GM12878 (cell line): ENCODE results near the gene ANKMY1. TPM values are rescaled to one million over a fixed set of nuclear protein-coding genes. Genes with fewer than 3 reads are reported as not detected.

ENCODE experiments used
- ATAC-seq: fragments of 200-7000 bp; cut with Tn5 transposase; 3 replicates; pipeline ENCODE4 v1.9.1; 2020; ENCODE audit warnings: mild to moderate bottlenecking, moderate library complexity
- BruUV-seq: library from RNA; stranded (reverse); fragments of 400-500 nt; replicated peaks from 2 replicates; lab custom pipeline; 2021; lab: Mats Ljungman, UMichigan
- CTCF ChIA-PET: fragments of 300-600 bp; sonication (Branson Sonifier 250); formaldehyde crosslinking; extraction: SDS; loops from one replicate; lab custom pipeline; 2021; ENCODE audit warnings: inconsistent platforms; lab: Yijun Ruan, JAX
- POLR2A ChIA-PET: fragments of 350-600 bp; formaldehyde crosslinking; extraction: SDS; loops from one replicate; lab custom pipeline; 2021; ENCODE audit warnings: inconsistent platforms; lab: Charles Lee
- RAD21 ChIA-PET: fragments of 300-600 bp; sonication (Branson Sonifier 250); formaldehyde crosslinking; loops from one replicate; lab custom pipeline; 2023; ENCODE audit warnings: antibody characterized with exemption; ENCODE audit not compliant: unreplicated experiment; lab: Charles Lee
- SMC1A ChIA-PET: fragments of 300-600 bp; sonication (Branson Sonifier 250); formaldehyde crosslinking; loops from one replicate; lab custom pipeline; 2023; ENCODE audit not compliant: unreplicated experiment, uncharacterized antibody; lab: Charles Lee
- DNase-seq: peaks from one replicate; pipeline ENCODE4 v3.0.0-alpha.2; 2011; ENCODE audit warnings: low read depth, low spot score
- FAIRE-seq: peaks from 3 replicates; lab custom pipeline; 2011; peaks lifted over from hg19 to GRCh38; lab: Jason Lieb, UNC
- H2AFZ ChIP-seq: 2 replicates; pipeline ENCODE4 v1.6.0; 2011; ENCODE audit warnings: low read depth, low read length, control low read depth; ENCODE audit not compliant: control insufficient read depth
- H3K27ac ChIP-seq: 2 replicates; pipeline ENCODE4 v1.5.1; 2011; ENCODE audit warnings: control low read depth; ENCODE audit not compliant: control insufficient read depth, insufficient read depth
- H3K27me3 ChIP-seq, 2 experiments: replicated peaks in 1 of 2; 2 replicates each; pipeline versions ENCODE4 v1.6.0 to v1.6.1; 2011; ENCODE audit warnings: low read length in 1 of 2; ENCODE audit not compliant: control insufficient read depth in 2 of 2, insufficient read depth in 2 of 2
- H3K36me3 ChIP-seq, 2 experiments: 2 replicates each; pipeline ENCODE4 v1.5.1; 2011; ENCODE audit warnings: low read length in 1 of 2; ENCODE audit not compliant: control insufficient read depth in 2 of 2, insufficient read depth in 2 of 2
- H3K4me1 ChIP-seq: 2 replicates; pipeline ENCODE4 v1.6.1; 2011; ENCODE audit warnings: mild to moderate bottlenecking, low read length, moderate library complexity, mixed read lengths; ENCODE audit not compliant: control insufficient read depth, insufficient read depth
- H3K4me2 ChIP-seq: 2 replicates; pipeline ENCODE4 v1.6.0; 2011; ENCODE audit warnings: control low read depth; ENCODE audit not compliant: control insufficient read depth, insufficient read depth
- H3K4me3 ChIP-seq: fragments of 200-600 bp; sonication (generic); 2 replicates; pipeline ENCODE4 v1.5.1; 2016
- H3K79me2 ChIP-seq: 2 replicates; pipeline ENCODE4 v1.6.0; 2011; ENCODE audit warnings: low read length; ENCODE audit not compliant: control insufficient read depth, insufficient read depth
- H3K9ac ChIP-seq: 2 replicates; pipeline ENCODE4 v1.8.0; 2011; ENCODE audit warnings: low read length, control low read depth, mixed read lengths; ENCODE audit not compliant: control insufficient read depth, insufficient read depth
- H3K9me3 ChIP-seq: replicated peaks from 3 replicates; pipeline ENCODE4 v1.5.1; 2011; ENCODE audit warnings: mild to moderate bottlenecking, low read length; ENCODE audit not compliant: control insufficient read depth, insufficient read depth
- H4K20me1 ChIP-seq: 2 replicates; pipeline ENCODE4 v1.6.0; 2011; ENCODE audit not compliant: control insufficient read depth, insufficient read depth
- ATF3 ChIP-seq: IDR thresholded peaks from 2 replicates; pipeline ENCODE4 v1.6.1; 2011; ENCODE audit warnings: low read depth, mild to moderate bottlenecking, low read length, moderate library complexity, borderline replicate concordance; ENCODE audit errors: extremely low read depth
- BMI1 ChIP-seq: fragments of 450-650 bp; IDR thresholded peaks from 2 replicates; pipeline ENCODE4 v1.6.1; 2016; ENCODE audit warnings: mild to moderate bottlenecking, moderate library complexity, borderline replicate concordance
- CEBPZ ChIP-seq: fragments of 150-350 bp; IDR thresholded peaks from 2 replicates; pipeline ENCODE4 v1.6.1; 2016; ENCODE audit warnings: low read depth, low read length
- CREB1 ChIP-seq: IDR thresholded peaks from 2 replicates; pipeline ENCODE4 v1.6.1; 2012; ENCODE audit warnings: low read depth, mild to moderate bottlenecking, inconsistent platforms
- EED ChIP-seq: sonication (generic); IDR thresholded peaks from 2 replicates; pipeline ENCODE4 v1.6.1; 2016; ENCODE audit warnings: antibody characterized with exemption, low read depth
- IKZF1 ChIP-seq: fragments of 450-650 bp; conservative IDR thresholded peaks from 2 replicates; pipeline ENCODE4 v1.6.1; 2017; ENCODE audit warnings: antibody characterized with exemption, mild to moderate bottlenecking
- IKZF2 ChIP-seq, 2 experiments: fragments of 450-650 bp; IDR thresholded peaks; 2 replicates each; pipeline ENCODE4 v1.6.1; 2017; ENCODE audit warnings: mild to moderate bottlenecking in 2 of 2, moderate library complexity in 2 of 2
- KAT2A ChIP-seq: conservative IDR thresholded peaks from 2 replicates; pipeline ENCODE4 v1.6.1; 2011; ENCODE audit warnings: low read depth, low read length; ENCODE audit not compliant: control insufficient read depth
- LARP7 ChIP-seq: fragments of 450-650 bp; IDR thresholded peaks from 2 replicates; pipeline ENCODE4 v1.6.1; 2017; ENCODE audit warnings: mild to moderate bottlenecking
- MXI1 ChIP-seq: fragments of 150-350 bp; IDR thresholded peaks from 2 replicates; pipeline ENCODE4 v1.6.1; 2011; ENCODE audit warnings: low read depth, mild to moderate bottlenecking, inconsistent platforms, low read length, improper control_type of control experiment
- RB1 ChIP-seq: fragments of 450-650 bp; formaldehyde crosslinking; IDR thresholded peaks from 2 replicates; pipeline ENCODE4 v1.6.1; 2017; ENCODE audit warnings: mild to moderate bottlenecking, borderline replicate concordance
- SIX5 ChIP-seq: IDR thresholded peaks from 2 replicates; pipeline ENCODE4 v1.6.1; 2011; ENCODE audit warnings: mild to moderate bottlenecking, low read depth, low read length, moderate library complexity; ENCODE audit not compliant: severe bottlenecking
- ZNF217 ChIP-seq: fragments of 450-650 bp; IDR thresholded peaks from 2 replicates; pipeline ENCODE4 v1.6.1; 2017; ENCODE audit warnings: antibody characterized with exemption, mild to moderate bottlenecking
- ZNF24 ChIP-seq: fragments of 450-650 bp; IDR thresholded peaks from 2 replicates; pipeline ENCODE4 v1.6.1; 2017; ENCODE audit warnings: antibody characterized with exemption, mild to moderate bottlenecking
- ZNF687 ChIP-seq: fragments of 450-650 bp; IDR thresholded peaks from 2 replicates; pipeline ENCODE4 v1.6.1; 2017; ENCODE audit warnings: mild to moderate bottlenecking, moderate library complexity
- WGBS: methylation state at CpG from one replicate; pipeline ENCODE4 v1.1.6; 2016; ENCODE audit warnings: low lambda C conversion rate; ENCODE audit not compliant: insufficient replicate concordance, insufficient coverage; ENCODE audit errors: missing lambda C conversion rate; 5-methylcytosine and 5-hydroxymethylcytosine counted together
- in situ Hi-C: fragments of 300-500 bp; cut with MboI; formaldehyde crosslinking; loops from 9 replicates; pipeline ENCODE4 v1.14.3; 2018; ENCODE audit warnings: mixed read lengths
- intact Hi-C: fragments of 100-400 bp; cut with micrococcal nuclease; formaldehyde crosslinking; loops from one replicate; pipeline ENCODE4 v1.14.2; 2022; ENCODE audit not compliant: unreplicated experiment
- polyA plus RNA-seq, 11 experiments: library from polyadenylated mRNA; depleted of rRNA in 4 of 11; unstranded in 6 of 11; stranded (reverse) in 5 of 11; fragments of >200 nt; fragmentation: Nextera tagmentation in 4 of 11; fragmentation: Illumina TruSeq in 1 of 11; extraction: Ambion mirVana in 4 of 11; extraction: Trizol in 1 of 11; gene quantifications; 1 replicate in 1 of 11; 2 replicates in 10 of 11; pipeline versions ENCODE4 v1.2.1 to v1.2.3, GENCODE V29; 2011 to 2016; ENCODE audit warnings: inconsistent platforms in 2 of 11, missing spikeins in 2 of 11, low read depth in 1 of 11
- total RNA-seq, 4 experiments: library from RNA; depleted of rRNA in 3 of 4; stranded (reverse); fragments of >200 nt in 3 of 4; fragmentation: Illumina TruSeq in 1 of 4; extraction: Trizol in 1 of 4; gene quantifications; 2 replicates each; pipeline versions ENCODE4 v1.2.1 to v1.2.3, GENCODE V29; 2013 to 2021

Gene ANKMY1
- total and polyA plus RNA-seq, 10 of the 15 experiments (the other 5 are each of a cell fraction or from before 2014, with no cell fraction given), result 1.1 to 15.3 (median 11.1) TPM

- H3K4me1 ChIP-seq, result no peaks in the 10 kb centered on the region
- H2AFZ ChIP-seq, result no peak overlapping the region
- no peak overlapping the region for H3K9ac ChIP-seq
- H3K9me3 ChIP-seq, result peaks cover 24% of the 10 kb centered on the region; the same call in 2 of the 3 replicates
- no peak overlapping the region for H3K27ac ChIP-seq
- in situ Hi-C loops, result no loop called here
- ChIA-PET SMC1A (interaction anchor here (0.7 kb wide), 1 partner anchor 11 kb away, joined by 3 read pairs; no protein-coding TSS in a partner anchor), RAD21 (no interaction called here), CTCF (interaction anchor here (0.7 to 1.2 kb wide), 2 partner anchors 12 to 14 kb away, joined by 3 to 6 read pairs; no protein-coding TSS in a partner anchor), POLR2A (no interaction called here)
- intact Hi-C loops, result no loop called here
- H3K36me3 ChIP-seq, result peaks cover 0 to 3% of the 10 kb centered on the region in 2 experiments; a peak in 1 of 4 replicates
- FAIRE-seq (no peak), DNase-seq (no peak), ATAC-seq (no peak)
- no peak overlapping the region for H3K4me3 ChIP-seq
- H3K27me3 ChIP-seq, result no peaks in the 10 kb centered on the region
- no peaks in the 10 kb centered on the region for H3K79me2 ChIP-seq
- BruUV-seq, result no TSS peak
- no peaks in the 10 kb centered on the region for H4K20me1 ChIP-seq
- WGBS, result 75% methylated on average over 13 of the region's 13 CpGs
- no peak overlapping the region for H3K4me2 ChIP-seq
- no peak for TF ChIP-seq MXI1
- no peak for TF ChIP-seq CEBPZ
- no peak for TF ChIP-seq SIX5
- TF ChIP-seq ATF3, result no peak
- TF ChIP-seq EED, result no peak
- no peak for TF ChIP-seq CREB1
- TF ChIP-seq IKZF2 (IDR thresholded peaks at IDR 0.05), result no peak
- no peak for TF ChIP-seq IKZF1
- no peak for TF ChIP-seq BMI1
- no peak for TF ChIP-seq ZNF687
- TF ChIP-seq LARP7, result no peak
- TF ChIP-seq KAT2A, result no peak
- TF ChIP-seq ZNF217, result no peak
- no peak for TF ChIP-seq ZNF24
- no peak for TF ChIP-seq RB1
These were observed 29.3 kb downstream of the ANKMY1 start for GRCh38 chr2:240528406-240529040.
